MM.1S (cell line): ENCODE results near the gene PCDHB13.
"Not testable (repeated sequence)": the region's sequence is repeated elsewhere in the genome, so short reads cannot be mapped to it uniquely, and the experiment has no call there.

Source experiments
- DNase-seq: peaks from one replicate; pipeline ENCODE4 v3.0.0-alpha.2; 2015
- H2AFZ ChIP-seq: fragments of 300-600 bp; sonication (generic); 2 replicates; pipeline ENCODE4 v1.6.0; 2016; ENCODE audit warnings: antibody characterized with exemption, low read length
- H3F3A ChIP-seq: fragments of 300-600 bp; sonication (generic); 2 replicates; pipeline ENCODE4 v1.6.1; 2016; ENCODE audit warnings: mild to moderate bottlenecking, antibody characterized with exemption, low read length, moderate library complexity, mixed read lengths; ENCODE audit not compliant: insufficient read depth
- H3K27ac ChIP-seq: fragments of 300-600 bp; sonication (generic); 2 replicates; pipeline ENCODE4 v1.5.1; 2016; ENCODE audit warnings: mild to moderate bottlenecking, low read length
- H3K27me3 ChIP-seq: fragments of 300-600 bp; sonication (generic); replicated peaks from 2 replicates; pipeline ENCODE4 v1.6.0; 2016; ENCODE audit warnings: low read length; ENCODE audit not compliant: insufficient read depth
- H3K36me3 ChIP-seq: fragments of 300-600 bp; sonication (generic); replicated peaks from 2 replicates; pipeline ENCODE4 v1.6.1; 2016; ENCODE audit warnings: mild to moderate bottlenecking, low read length, mixed read lengths; ENCODE audit not compliant: insufficient read depth
- H3K4me1 ChIP-seq: fragments of 300-600 bp; sonication (generic); 2 replicates; pipeline ENCODE4 v1.6.1; 2016; ENCODE audit warnings: low read length, mixed read lengths
- H3K4me2 ChIP-seq: fragments of 300-600 bp; sonication (generic); 2 replicates; pipeline ENCODE4 v1.6.0; 2016; ENCODE audit warnings: low read depth, low read length
- H3K4me3 ChIP-seq: fragments of 300-600 bp; sonication (generic); 2 replicates; pipeline ENCODE4 v1.5.1; 2016; ENCODE audit warnings: low read length, mixed read lengths
- H3K79me2 ChIP-seq: fragments of 300-600 bp; sonication (generic); 2 replicates; pipeline ENCODE4 v1.6.1; 2016; ENCODE audit warnings: mixed run types, low read length, mixed read lengths
- H3K9ac ChIP-seq: fragments of 300-600 bp; sonication (generic); 2 replicates; pipeline ENCODE4 v1.6.1; 2016; ENCODE audit warnings: low read length, mixed read lengths
- H3K9me2 ChIP-seq: fragments of 300-600 bp; sonication (generic); replicated peaks from 2 replicates; pipeline ENCODE4 v1.6.1; 2016; ENCODE audit warnings: mild to moderate bottlenecking, low read length, mixed read lengths; ENCODE audit not compliant: insufficient read depth
- H3K9me3 ChIP-seq: fragments of 300-600 bp; sonication (generic); replicated peaks from 2 replicates; pipeline ENCODE4 v1.6.1; 2016; ENCODE audit warnings: mild to moderate bottlenecking, low read length, mixed read lengths; ENCODE audit not compliant: insufficient read depth
- H4K20me1 ChIP-seq: fragments of 300-600 bp; sonication (generic); 2 replicates; pipeline ENCODE4 v1.6.1; 2016; ENCODE audit warnings: mild to moderate bottlenecking, low read length, moderate library complexity, mixed read lengths; ENCODE audit not compliant: insufficient read depth
- EZH2 ChIP-seq: fragments of 300-600 bp; sonication (generic); optimal IDR thresholded peaks from 2 replicates; pipeline ENCODE3; 2017; ENCODE audit warnings: low read depth, mild to moderate bottlenecking, antibody characterized with exemption, low read length, mixed read lengths
- EZH2phosphoT487 ChIP-seq: fragments of 300-600 bp; sonication (generic); IDR thresholded peaks from 2 replicates; pipeline ENCODE4 v1.6.1; 2018; ENCODE audit warnings: antibody characterized with exemption, low read length
- TF ChIP-seq, protein P1 (sequence below): fragments of 300-600 bp; sonication (generic); IDR thresholded peaks from 2 replicates; pipeline ENCODE4 v1.5.1; 2016; ENCODE audit warnings: antibody characterized with exemption, low read length, mixed read lengths

Gene PCDHB13

DNA sequence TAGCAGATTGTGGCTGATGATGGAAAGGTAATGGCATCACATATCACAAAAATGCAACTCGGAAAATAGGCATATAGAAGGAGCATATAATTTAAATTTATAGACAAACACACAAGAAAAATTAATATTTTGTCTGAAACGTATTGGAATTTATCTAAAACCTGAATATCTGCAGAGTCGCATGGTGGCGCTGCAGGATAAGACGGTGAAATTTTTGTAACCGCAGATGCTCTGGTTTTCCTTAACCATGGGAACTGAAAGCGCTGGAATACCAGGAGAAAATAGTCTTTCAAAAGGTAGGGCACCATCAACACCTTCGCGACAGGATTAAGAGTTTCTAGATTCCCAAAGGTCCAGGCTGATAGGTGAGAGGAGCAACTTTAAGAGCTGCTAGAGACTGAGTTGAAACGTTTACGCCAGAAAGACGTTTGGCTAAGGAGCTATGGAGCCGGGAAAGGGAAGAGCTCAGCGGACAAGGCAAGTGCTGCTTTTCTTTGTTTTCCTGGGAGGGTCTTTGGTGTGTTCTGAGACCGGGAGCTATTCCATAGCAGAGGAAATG lies 20.5 kb downstream of the PCDHB13 start:
- H3F3A ChIP-seq, result no peaks in the 10 kb centered on the region

DNA sequence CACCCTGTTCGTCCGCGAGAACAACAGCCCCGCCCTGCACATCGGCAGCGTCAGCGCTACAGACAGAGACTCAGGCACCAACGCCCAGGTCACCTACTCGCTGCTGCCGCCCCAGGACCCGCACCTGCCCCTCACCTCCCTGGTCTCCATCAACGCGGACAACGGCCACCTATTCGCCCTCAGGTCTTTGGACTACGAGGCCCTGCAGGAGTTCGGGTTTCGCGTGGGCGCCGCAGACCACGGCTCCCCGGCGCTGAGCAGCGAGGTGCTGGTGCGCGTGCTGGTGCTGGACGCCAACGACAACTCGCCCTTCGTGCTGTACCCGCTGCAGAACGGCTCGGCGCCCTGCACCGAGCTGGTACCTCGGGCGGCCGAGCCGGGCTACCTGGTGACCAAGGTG lies 22.2 kb downstream of the PCDHB13 start:
- H3K9me3 ChIP-seq, H3K27me3 ChIP-seq, H3K79me2 ChIP-seq, H4K20me1 ChIP-seq, H3K4me2 ChIP-seq, H3K27ac ChIP-seq, H3K9ac ChIP-seq, H3K4me1 ChIP-seq, H3F3A ChIP-seq, H3K36me3 ChIP-seq, H3K4me3 ChIP-seq, H3K9me2 ChIP-seq, DNase-seq, H2AFZ ChIP-seq: not testable (repeated sequence)

More for the DNA sequence above, 20.5 kb downstream of the PCDHB13 start:
- H3K9me2 ChIP-seq, result no peaks in the 10 kb centered on the region
- no peaks in the 10 kb centered on the region for H4K20me1 ChIP-seq
- H3K79me2 ChIP-seq, result no peaks in the 10 kb centered on the region
- H3K4me2 ChIP-seq, result no peak overlapping the region
- H2AFZ ChIP-seq, result no peak overlapping the region
- no peak overlapping the region for H3K27ac ChIP-seq
- no peaks in the 10 kb centered on the region for H3K36me3 ChIP-seq
- H3K4me3 ChIP-seq, result no peak overlapping the region
- TF ChIP-seq EZH2, result no peak
- TF ChIP-seq, protein P1, sequence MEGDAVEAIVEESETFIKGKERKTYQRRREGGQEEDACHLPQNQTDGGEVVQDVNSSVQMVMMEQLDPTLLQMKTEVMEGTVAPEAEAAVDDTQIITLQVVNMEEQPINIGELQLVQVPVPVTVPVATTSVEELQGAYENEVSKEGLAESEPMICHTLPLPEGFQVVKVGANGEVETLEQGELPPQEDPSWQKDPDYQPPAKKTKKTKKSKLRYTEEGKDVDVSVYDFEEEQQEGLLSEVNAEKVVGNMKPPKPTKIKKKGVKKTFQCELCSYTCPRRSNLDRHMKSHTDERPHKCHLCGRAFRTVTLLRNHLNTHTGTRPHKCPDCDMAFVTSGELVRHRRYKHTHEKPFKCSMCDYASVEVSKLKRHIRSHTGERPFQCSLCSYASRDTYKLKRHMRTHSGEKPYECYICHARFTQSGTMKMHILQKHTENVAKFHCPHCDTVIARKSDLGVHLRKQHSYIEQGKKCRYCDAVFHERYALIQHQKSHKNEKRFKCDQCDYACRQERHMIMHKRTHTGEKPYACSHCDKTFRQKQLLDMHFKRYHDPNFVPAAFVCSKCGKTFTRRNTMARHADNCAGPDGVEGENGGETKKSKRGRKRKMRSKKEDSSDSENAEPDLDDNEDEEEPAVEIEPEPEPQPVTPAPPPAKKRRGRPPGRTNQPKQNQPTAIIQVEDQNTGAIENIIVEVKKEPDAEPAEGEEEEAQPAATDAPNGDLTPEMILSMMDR, result peak; percentile 31
- DNase-seq, result no peak
- no peak overlapping the region for H3K9ac ChIP-seq
- no peaks in the 10 kb centered on the region for H3K27me3 ChIP-seq
- no peaks in the 10 kb centered on the region for H3K4me1 ChIP-seq
- H3K9me3 ChIP-seq, result 0 out of 2 replicates have a peak, but pooled peaks cover 3% of the 10 kb centered on the region

DNA sequence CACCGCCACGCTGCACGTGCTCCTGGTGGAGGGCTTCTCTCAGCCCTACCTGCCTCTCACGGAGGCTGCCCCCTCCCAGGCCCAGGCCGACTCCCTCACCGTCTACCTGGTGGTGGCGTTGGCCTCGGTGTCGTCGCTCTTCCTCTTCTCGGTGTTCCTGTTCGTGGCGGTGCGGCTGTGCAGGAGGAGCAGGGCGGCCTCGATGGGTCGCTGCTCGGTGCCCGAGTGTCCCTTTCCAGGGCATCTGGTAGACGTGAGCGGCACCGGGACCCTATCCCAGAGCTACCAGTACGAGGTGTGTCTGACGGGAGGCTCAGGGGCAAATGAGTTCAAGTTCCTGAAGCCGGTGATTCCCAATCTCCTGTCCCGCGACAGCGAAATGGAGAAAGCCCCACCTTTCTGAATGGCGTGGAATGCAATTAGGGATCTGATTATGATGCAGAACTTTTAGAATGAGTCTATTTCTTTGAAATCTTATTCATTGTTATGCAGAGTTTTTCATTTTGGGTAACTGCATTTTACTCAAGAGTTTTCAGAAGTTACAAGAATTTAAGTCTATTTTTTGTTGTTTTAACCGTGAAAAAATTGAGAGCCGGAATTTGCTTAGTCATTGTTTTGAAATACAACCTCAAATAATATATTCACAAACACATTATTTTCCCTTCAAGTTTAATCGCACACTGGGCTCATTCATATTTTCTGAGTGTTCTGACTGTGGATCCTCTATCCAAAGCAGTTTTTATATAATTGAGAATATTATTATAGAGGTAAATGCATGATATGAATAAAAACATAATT lies 23.0 kb downstream of the PCDHB13 start:
- TF ChIP-seq, protein P1, result no peak
- TF ChIP-seq EZH2phosphoT487 (no peak), EZH2 (no peak)

DNA sequence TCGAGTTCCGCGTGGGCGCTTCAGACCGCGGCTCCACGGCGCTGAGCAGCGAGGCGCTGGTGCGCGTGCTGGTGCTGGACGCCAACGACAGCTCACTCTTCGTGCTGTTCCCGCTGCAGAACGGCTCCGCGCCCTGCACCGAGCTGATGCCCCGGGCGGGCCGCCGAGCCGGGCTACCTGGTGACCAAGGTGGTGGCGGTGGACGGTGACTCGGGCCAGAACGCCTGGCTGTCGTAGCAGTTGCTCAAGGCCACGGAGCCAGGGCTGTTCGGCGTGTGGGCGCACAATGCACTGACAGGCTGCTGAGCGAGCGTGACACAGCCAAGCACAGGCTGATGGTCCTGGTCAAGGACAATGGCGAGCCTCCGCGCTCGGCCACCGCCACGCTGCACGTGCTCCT lies 27.8 kb downstream of the PCDHB13 start:
- no peaks in the 10 kb centered on the region for H3K36me3 ChIP-seq
- H3K79me2 ChIP-seq, result no peaks in the 10 kb centered on the region
- H3K4me2 ChIP-seq, result no peak overlapping the region
- TF ChIP-seq EZH2phosphoT487, result no peak
- TF ChIP-seq, protein P1, result no peak
- no peak for TF ChIP-seq EZH2
- H3K27ac ChIP-seq, result no peak overlapping the region
- H3K9me2 ChIP-seq, result no peaks in the 10 kb centered on the region
- H4K20me1 ChIP-seq, result no peaks in the 10 kb centered on the region
- no peak overlapping the region for H3K9ac ChIP-seq
- no peak for DNase-seq
- 0 out of 2 replicates have a peak, but pooled peaks cover 4% of the 10 kb centered on the region for H3K9me3 ChIP-seq
- H3F3A ChIP-seq, result no peaks in the 10 kb centered on the region
- H2AFZ ChIP-seq, result no peak overlapping the region
- no peaks in the 10 kb centered on the region for H3K27me3 ChIP-seq
- H3K4me1 ChIP-seq, result no peaks in the 10 kb centered on the region
- H3K4me3 ChIP-seq, result no peak overlapping the region

More for the DNA sequence above, 23.0 kb downstream of the PCDHB13 start:
- no peaks in the 10 kb centered on the region for H3K36me3 ChIP-seq
- H3K27me3 ChIP-seq, result no peaks in the 10 kb centered on the region
- 0 out of 2 replicates have a peak, but pooled peaks cover 3% of the 10 kb centered on the region for H3K9me3 ChIP-seq
- no peaks in the 10 kb centered on the region for H3K9me2 ChIP-seq
- no peak overlapping the region for H3K27ac ChIP-seq
- no peaks in the 10 kb centered on the region for H3K79me2 ChIP-seq
- H3K9ac ChIP-seq, result no peak overlapping the region
- no peak overlapping the region for H2AFZ ChIP-seq
- H3F3A ChIP-seq, result no peaks in the 10 kb centered on the region
- H3K4me2 ChIP-seq, result no peak overlapping the region
- H3K4me3 ChIP-seq, result no peak overlapping the region
- H3K4me1 ChIP-seq, result no peaks in the 10 kb centered on the region
- DNase-seq, result no peak
- H4K20me1 ChIP-seq, result no peaks in the 10 kb centered on the region
